ENCODE data around the gene TPST2.
"Not testable (repeated sequence)": the region's sequence is repeated elsewhere in the genome, so short reads cannot be mapped to it uniquely, and the experiment has no call there.

TPST2 gene

GRCh38 chr22:26589845-26590736 is at the start of gene TPST2:
TPST2 (minus strand) TSS chr22:26590132; CDS start chr22:26541630, 48,502 bp downstream.
- peak; percentile 91 for DNase-seq

- no peak for DNase-seq
Measured at GRCh38 chr22:26636296-26636695, 46.4 kb upstream of the TPST2 start.

- DNase-seq = no peak
Measured at GRCh38 chr22:26635117-26635516, 45.2 kb upstream of the TPST2 start.

GRCh38 chr22:26634189-26634588 is 44.3 kb upstream of the TPST2 start:
- no peak for DNase-seq

GRCh38 chr22:26632422-26633155 is 42.7 kb upstream of the TPST2 start:
- no peak for DNase-seq

- no peak for DNase-seq
Measured at GRCh38 chr22:26631282-26631681, 41.4 kb upstream of the TPST2 start.

- no peak for DNase-seq
Measured at GRCh38 chr22:26629988-26630761, 40.2 kb upstream of the TPST2 start.

GRCh38 chr22:26624803-26625202 is 34.9 kb upstream of the TPST2 start:
- DNase-seq = no peak

- DNase-seq = no peak
Measured at GRCh38 chr22:26623984-26624383, 34.1 kb upstream of the TPST2 start.

GRCh38 chr22:26621663-26622062 is 31.7 kb upstream of the TPST2 start, which contains the start of gene CRYBA4:
CRYBA4 (plus strand) TSS chr22:26621963; CDS start chr22:26622597, 634 bp downstream.
- no peak for DNase-seq

- no peak for DNase-seq
Measured at GRCh38 chr22:26620197-26620596, 30.3 kb upstream of the TPST2 start.

GRCh38 chr22:26619510-26619909 is 29.6 kb upstream of the TPST2 start:
- DNase-seq = no peak

- no peak for DNase-seq
Measured at GRCh38 chr22:26618455-26618854, 28.5 kb upstream of the TPST2 start.

- DNase-seq = peak; percentile 30
Measured at GRCh38 chr22:26617271-26618199, 27.6 kb upstream of the TPST2 start, which contains the start of gene CRYBB1. CRYBB1 (minus strand) TSS chr22:26618027; CDS start chr22:26616319, 1,708 bp downstream.

GRCh38 chr22:26616650-26617049 is 26.7 kb upstream of the TPST2 start:
- DNase-seq = no peak

GRCh38 chr22:26615830-26616435 is 26.0 kb upstream of the TPST2 start:
- no peak for DNase-seq

GRCh38 chr22:26615149-26615548 is 25.2 kb upstream of the TPST2 start:
- DNase-seq = no peak

GRCh38 chr22:26614322-26614721 is 24.4 kb upstream of the TPST2 start:
- DNase-seq = no peak

- not testable (repeated sequence) for DNase-seq
Measured at GRCh38 chr22:26613753-26614152, 23.8 kb upstream of the TPST2 start.

- no peak for DNase-seq
Measured at GRCh38 chr22:26612652-26613051, 22.7 kb upstream of the TPST2 start.

GRCh38 chr22:26610996-26611395 is 21.1 kb upstream of the TPST2 start:
- DNase-seq = no peak
